ENCODE results near the gene HSF5.

The HSF5 gene

GRCh38 chr17:58527949-58528348, 39.7 kb upstream of the HSF5 start:
- TF ChIP-seq ZFX (IDR thresholded peaks at IDR 0.05; ENCODE audit: borderline replicate concordance), result no peak
- no peak for TF ChIP-seq CTCF (IDR thresholded peaks at IDR 0.05)
- H3K27ac ChIP-seq, result no peak overlapping the region

GRCh38 chr17:58527306-58527705, 39.1 kb upstream of the HSF5 start:
- TF ChIP-seq ZFX (IDR thresholded peaks at IDR 0.05; ENCODE audit: borderline replicate concordance) (no peak), CTCF (IDR thresholded peaks at IDR 0.05) (no peak)
- no peak overlapping the region for H3K27ac ChIP-seq

GRCh38 chr17:58525239-58525638, 37.0 kb upstream of the HSF5 start:
- H3K27ac ChIP-seq, result no peak overlapping the region
- no peak for TF ChIP-seq CTCF (IDR thresholded peaks at IDR 0.05)
- no peak for TF ChIP-seq ZFX (IDR thresholded peaks at IDR 0.05; ENCODE audit: borderline replicate concordance)

GRCh38 chr17:58521680-58522079, 33.5 kb upstream of the HSF5 start:
- no peak overlapping the region for H3K27ac ChIP-seq
- TF ChIP-seq ZFX (IDR thresholded peaks at IDR 0.05; ENCODE audit: borderline replicate concordance) (no peak), CTCF (IDR thresholded peaks at IDR 0.05) (no peak)

- TF ChIP-seq ZFX (IDR thresholded peaks at IDR 0.05; ENCODE audit: borderline replicate concordance) (no peak), CTCF (IDR thresholded peaks at IDR 0.05) (peak; percentile 26; the same call in 1 of the 2 replicates)
- H3K27ac ChIP-seq, result no peak overlapping the region
These were observed 32.7 kb upstream of the HSF5 start for GRCh38 chr17:58520843-58521430.

GRCh38 chr17:58517928-58518609, 29.9 kb upstream of the HSF5 start:
- peak overlapping the region; percentile 100 for H3K27ac ChIP-seq
- TF ChIP-seq ZFX (IDR thresholded peaks at IDR 0.05; ENCODE audit: borderline replicate concordance) (no peak), CTCF (IDR thresholded peaks at IDR 0.05) (no peak)

- H3K27ac ChIP-seq, result peak overlapping the region; percentile 100
- TF ChIP-seq CTCF (IDR thresholded peaks at IDR 0.05) (no peak), ZFX (IDR thresholded peaks at IDR 0.05; ENCODE audit: borderline replicate concordance) (no peak)
These were observed 29.2 kb upstream of the HSF5 start for GRCh38 chr17:58517378-58517927.
